Spinal cord (tissue), 10 donors: ENCODE results near the gene EARS2. TPM values are rescaled to one million over a fixed set of nuclear protein-coding genes. Genes with fewer than 3 reads are reported as not detected.

ENCODE experiments used
- DNase-seq, 6 donors: peaks; one replicate each; pipeline versions ENCODE4 v3.0.0 to v3.0.0-alpha.2; 2013 to 2015; ENCODE audit warnings: low spot score in 6 of 6, low read depth in 4 of 6
- H3K27ac ChIP-seq: one replicate; pipeline ENCODE4 v1.5.1; 2013; ENCODE audit warnings: low read depth, low read length, control low read depth
- H3K27me3 ChIP-seq: one replicate; pipeline ENCODE4 v1.6.1; 2013; ENCODE audit warnings: low read length; ENCODE audit not compliant: control insufficient read depth, insufficient read depth
- H3K36me3 ChIP-seq: one replicate; pipeline ENCODE4 v1.6.1; 2013; ENCODE audit warnings: low read length; ENCODE audit not compliant: control insufficient read depth, insufficient read depth
- H3K4me1 ChIP-seq: one replicate; pipeline ENCODE4 v1.6.1; 2013; ENCODE audit warnings: low read length; ENCODE audit not compliant: control insufficient read depth, insufficient read depth
- H3K4me3 ChIP-seq: one replicate; pipeline ENCODE4 v1.5.1; 2013; ENCODE audit warnings: low read depth, low read length, control low read depth
- H3K9me3 ChIP-seq: one replicate; pipeline ENCODE4 v1.6.1; 2013; ENCODE audit warnings: low read length; ENCODE audit not compliant: control insufficient read depth, insufficient read depth
- WGBS: methylation state at CpG from one replicate; pipeline ENCODE4 v1.1.5; 2013; ENCODE audit warnings: missing lambda C conversion rate; ENCODE audit not compliant: insufficient coverage; 5-methylcytosine and 5-hydroxymethylcytosine counted together
- polyA plus RNA-seq, 2 donors: library from polyadenylated mRNA; unstranded; fragments of 120-200 nt; gene quantifications; one replicate each; pipeline ENCODE4 v1.2.1, GENCODE V29; 2013; ENCODE audit not compliant: insufficient read length in 2 of 2
- total RNA-seq, 2 donors: library from RNA; depleted of rRNA in 1 of 2; stranded (reverse); fragments of 120-200 nt in 1 of 2; fragments of >200 nt in 1 of 2; gene quantifications; one replicate each; pipeline versions ENCODE4 v1.2.3 to v1.2.4, GENCODE V29; 2013 to 2014
- donor health status: healthy.

EARS2 gene
- total and polyA plus RNA-seq, 4 donors, result 16.6 to 27.7 (median 23.4) TPM

GRCh38 chr16:23532448-23532847 is 24.7 kb downstream of the EARS2 start:
- no peak for DNase-seq
- 80% methylated on average over 1 of the region's 1 CpG for WGBS

GRCh38 chr16:23530062-23530461 is 27.1 kb downstream of the EARS2 start:
- Histone ChIP-seq H3K36me3 (peaks cover 77% of the 10 kb centered on the region), H3K27ac (no peak overlapping the region), H3K4me3 (no peak overlapping the region), H3K9me3 (no peaks in the 10 kb centered on the region), H3K4me1 (no peaks in the 10 kb centered on the region), H3K27me3 (no peaks in the 10 kb centered on the region)
- DNase-seq, result no peak
- 100% methylated on average over 1 of the region's 5 CpGs for WGBS

More at GRCh38 chr16:23532448-23532847, 24.7 kb downstream of the EARS2 start:
- Histone ChIP-seq H3K4me3 (no peak overlapping the region), H3K27ac (no peak overlapping the region), H3K4me1 (no peaks in the 10 kb centered on the region), H3K27me3 (no peaks in the 10 kb centered on the region), H3K9me3 (no peaks in the 10 kb centered on the region), H3K36me3 (peaks cover 71% of the 10 kb centered on the region)

- Histone ChIP-seq H3K27ac (no peak overlapping the region), H3K4me1 (no peaks in the 10 kb centered on the region), H3K9me3 (no peaks in the 10 kb centered on the region), H3K27me3 (no peaks in the 10 kb centered on the region), H3K36me3 (peaks cover 79% of the 10 kb centered on the region), H3K4me3 (no peak overlapping the region)
- WGBS, result 100% methylated on average over 4 of the region's 10 CpGs
- DNase-seq, result no peak
These were observed 28.4 kb downstream of the EARS2 start for GRCh38 chr16:23528644-23529310.

- 64% methylated on average over 2 of the region's 11 CpGs for WGBS
- DNase-seq, result no peak
- Histone ChIP-seq H3K36me3 (peaks cover 77% of the 10 kb centered on the region), H3K9me3 (no peaks in the 10 kb centered on the region), H3K4me3 (no peak overlapping the region), H3K27ac (no peak overlapping the region), H3K4me1 (no peaks in the 10 kb centered on the region), H3K27me3 (no peaks in the 10 kb centered on the region)
These were observed 29.0 kb downstream of the EARS2 start for GRCh38 chr16:23527961-23528643.

GRCh38 chr16:23524886-23525285 is 32.3 kb downstream of the EARS2 start:
- WGBS, result 85% methylated on average over 2 of the region's 3 CpGs
- no peak for DNase-seq
- H3K27ac ChIP-seq, result no peak overlapping the region
- H3K9me3 ChIP-seq, result no peaks in the 10 kb centered on the region
- no peaks in the 10 kb centered on the region for H3K4me1 ChIP-seq
- H3K36me3 ChIP-seq, result peaks cover 63% of the 10 kb centered on the region
- H3K27me3 ChIP-seq, result no peaks in the 10 kb centered on the region
- H3K4me3 ChIP-seq, result no peak overlapping the region

- 97% methylated on average over 6 of the region's 7 CpGs for WGBS
- Histone ChIP-seq H3K36me3 (peaks cover 64% of the 10 kb centered on the region), H3K27me3 (no peaks in the 10 kb centered on the region), H3K4me1 (no peaks in the 10 kb centered on the region), H3K9me3 (no peaks in the 10 kb centered on the region), H3K4me3 (no peak overlapping the region), H3K27ac (no peak overlapping the region)
- DNase-seq, result no peak
These were observed 33.2 kb downstream of the EARS2 start for GRCh38 chr16:23523876-23524385.

GRCh38 chr16:23523321-23523720 is 33.8 kb downstream of the EARS2 start:
- Histone ChIP-seq H3K27me3 (no peaks in the 10 kb centered on the region), H3K9me3 (no peaks in the 10 kb centered on the region), H3K27ac (no peak overlapping the region), H3K36me3 (peaks cover 61% of the 10 kb centered on the region), H3K4me3 (no peak overlapping the region), H3K4me1 (no peaks in the 10 kb centered on the region)
- 94% methylated on average over 4 of the region's 6 CpGs for WGBS
- no peak for DNase-seq

- WGBS, result 100% methylated on average over 1 of the region's 4 CpGs
- Histone ChIP-seq H3K9me3 (no peaks in the 10 kb centered on the region), H3K27ac (no peak overlapping the region), H3K4me3 (no peak overlapping the region), H3K36me3 (peaks cover 50% of the 10 kb centered on the region), H3K27me3 (no peaks in the 10 kb centered on the region), H3K4me1 (no peaks in the 10 kb centered on the region)
- DNase-seq, result no peak
These were observed 35.2 kb downstream of the EARS2 start for GRCh38 chr16:23521965-23522364.

GRCh38 chr16:23521037-23521743 is 36.0 kb downstream of the EARS2 start:
- no peak for DNase-seq
- Histone ChIP-seq H3K4me3 (no peak overlapping the region), H3K36me3 (peaks cover 51% of the 10 kb centered on the region), H3K27ac (no peak overlapping the region), H3K27me3 (no peaks in the 10 kb centered on the region), H3K9me3 (no peaks in the 10 kb centered on the region), H3K4me1 (no peaks in the 10 kb centered on the region)
- 90% methylated on average over 2 of the region's 4 CpGs for WGBS
